GM12865 (cell line): Measurements from ENCODE around the gene RAB8B.

Source experiments
- DNase-seq: peaks from one replicate; pipeline ENCODE4 v3.0.0; 2010; ENCODE audit warnings: low read depth
- H3K4me3 ChIP-seq: 2 replicates; pipeline ENCODE4 v1.5.1; 2011; ENCODE audit warnings: mild to moderate bottlenecking, low read depth, low read length, control low read depth
- TF ChIP-seq, protein P1 (sequence below): IDR thresholded peaks from 2 replicates; pipeline ENCODE4 v1.5.1; 2011; ENCODE audit warnings: low read length, control low read depth, low read depth, inconsistent platforms; ENCODE audit not compliant: insufficient read depth; ENCODE audit errors: missing control alignments

RAB8B gene

DNA sequence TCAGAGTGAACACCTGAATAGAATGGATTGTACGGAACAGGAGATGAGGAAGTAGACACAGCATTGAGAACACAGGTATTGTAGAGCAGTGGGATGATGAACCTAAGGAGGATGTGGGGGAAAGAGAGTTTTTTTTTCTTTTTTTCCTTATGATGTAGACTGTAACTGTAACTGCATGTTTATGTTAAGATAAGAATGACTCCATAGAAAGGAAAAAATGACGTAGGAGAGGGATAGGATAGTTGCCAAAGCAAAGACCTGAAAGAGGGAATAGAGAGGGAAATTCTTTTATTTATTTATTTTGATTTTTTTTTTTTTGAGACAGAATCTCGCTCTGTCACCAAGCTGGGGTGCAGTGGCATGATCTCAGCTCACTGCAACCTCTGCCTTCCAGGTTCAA, 121.2 kb downstream of the RAB8B start:
- TF ChIP-seq, protein P1, sequence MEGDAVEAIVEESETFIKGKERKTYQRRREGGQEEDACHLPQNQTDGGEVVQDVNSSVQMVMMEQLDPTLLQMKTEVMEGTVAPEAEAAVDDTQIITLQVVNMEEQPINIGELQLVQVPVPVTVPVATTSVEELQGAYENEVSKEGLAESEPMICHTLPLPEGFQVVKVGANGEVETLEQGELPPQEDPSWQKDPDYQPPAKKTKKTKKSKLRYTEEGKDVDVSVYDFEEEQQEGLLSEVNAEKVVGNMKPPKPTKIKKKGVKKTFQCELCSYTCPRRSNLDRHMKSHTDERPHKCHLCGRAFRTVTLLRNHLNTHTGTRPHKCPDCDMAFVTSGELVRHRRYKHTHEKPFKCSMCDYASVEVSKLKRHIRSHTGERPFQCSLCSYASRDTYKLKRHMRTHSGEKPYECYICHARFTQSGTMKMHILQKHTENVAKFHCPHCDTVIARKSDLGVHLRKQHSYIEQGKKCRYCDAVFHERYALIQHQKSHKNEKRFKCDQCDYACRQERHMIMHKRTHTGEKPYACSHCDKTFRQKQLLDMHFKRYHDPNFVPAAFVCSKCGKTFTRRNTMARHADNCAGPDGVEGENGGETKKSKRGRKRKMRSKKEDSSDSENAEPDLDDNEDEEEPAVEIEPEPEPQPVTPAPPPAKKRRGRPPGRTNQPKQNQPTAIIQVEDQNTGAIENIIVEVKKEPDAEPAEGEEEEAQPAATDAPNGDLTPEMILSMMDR: no peak
- DNase-seq: no peak
- H3K4me3 ChIP-seq: no peak overlapping the region

DNA sequence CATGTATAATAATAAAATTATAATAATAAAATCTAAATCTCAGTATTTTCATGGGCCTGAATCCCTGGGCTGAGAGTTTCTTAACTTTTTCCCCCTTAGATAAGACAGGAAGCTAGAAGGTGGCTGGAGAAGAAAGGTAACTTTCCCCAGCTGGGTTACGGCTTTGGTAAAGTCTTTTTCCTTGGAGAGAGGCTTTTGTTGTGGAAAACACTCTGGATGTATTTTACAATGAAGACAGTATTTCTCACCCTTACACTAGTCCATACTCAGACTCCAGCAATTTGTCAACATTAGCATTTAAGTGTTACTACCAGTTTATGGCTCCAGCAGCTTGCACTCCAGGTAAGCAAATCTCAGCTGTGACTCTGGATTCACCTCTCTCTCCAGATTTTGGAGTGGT, 122.9 kb downstream of the RAB8B start:
- no peak overlapping the region for H3K4me3 ChIP-seq
- TF ChIP-seq, protein P1: no peak
- DNase-seq: no peak

DNA sequence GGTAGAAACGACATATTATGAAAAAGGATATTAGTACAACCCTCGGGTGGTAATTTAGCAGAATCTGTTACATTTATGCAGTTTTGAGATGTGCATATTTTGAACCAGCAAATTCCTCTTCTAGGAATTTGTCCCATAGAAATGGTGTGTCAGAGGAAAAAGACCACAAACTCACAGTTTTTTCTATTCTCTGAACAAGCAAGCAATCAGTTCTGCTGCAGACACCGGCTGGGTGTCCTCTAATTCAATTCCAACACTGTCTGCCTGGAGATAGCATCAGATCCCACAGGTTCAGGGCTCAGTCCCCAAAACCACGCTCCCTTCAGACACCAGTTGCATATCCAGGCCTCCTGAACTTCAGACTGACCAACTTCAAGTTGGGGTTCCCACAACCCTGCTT, 124.4 kb downstream of the RAB8B start:
- TF ChIP-seq, protein P1: no peak
- DNase-seq: no peak
- no peak overlapping the region for H3K4me3 ChIP-seq

DNA sequence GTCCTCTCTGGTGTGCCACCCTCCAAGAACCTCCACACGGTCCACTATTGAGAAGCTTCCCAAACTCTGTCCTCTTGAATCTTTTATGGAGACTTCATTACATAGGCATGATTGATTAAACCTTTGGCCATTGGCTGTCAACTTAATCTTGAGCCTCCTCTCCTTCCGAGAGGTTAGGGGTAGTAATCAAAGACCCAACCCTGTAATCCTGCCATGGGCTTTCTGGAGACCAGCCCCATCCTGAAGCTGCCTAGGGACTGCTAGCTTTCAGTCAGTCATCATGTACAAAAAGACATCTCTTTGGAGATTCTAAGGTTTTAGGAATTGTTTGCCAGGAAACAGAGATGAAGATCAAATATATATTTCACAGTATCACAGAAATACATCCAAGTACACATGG, 125.0 kb downstream of the RAB8B start:
- H3K4me3 ChIP-seq: no peak overlapping the region
- TF ChIP-seq, protein P1: no peak
- no peak for DNase-seq
